GM12875 (cell line): Measurements from ENCODE around the gene QRICH1.

Experiments used
- H3K4me3 ChIP-seq: one replicate; pipeline ENCODE4 v1.5.1; 2011; ENCODE audit warnings: low read depth, low read length, control low read depth
- TF ChIP-seq, protein P1 (sequence below): IDR thresholded peaks from 2 replicates; pipeline ENCODE4 v1.5.1; 2011; ENCODE audit warnings: low read depth, mild to moderate bottlenecking, control low read depth, inconsistent platforms, low read length, moderate library complexity, borderline replicate concordance; ENCODE audit not compliant: insufficient read depth

Gene QRICH1

DNA sequence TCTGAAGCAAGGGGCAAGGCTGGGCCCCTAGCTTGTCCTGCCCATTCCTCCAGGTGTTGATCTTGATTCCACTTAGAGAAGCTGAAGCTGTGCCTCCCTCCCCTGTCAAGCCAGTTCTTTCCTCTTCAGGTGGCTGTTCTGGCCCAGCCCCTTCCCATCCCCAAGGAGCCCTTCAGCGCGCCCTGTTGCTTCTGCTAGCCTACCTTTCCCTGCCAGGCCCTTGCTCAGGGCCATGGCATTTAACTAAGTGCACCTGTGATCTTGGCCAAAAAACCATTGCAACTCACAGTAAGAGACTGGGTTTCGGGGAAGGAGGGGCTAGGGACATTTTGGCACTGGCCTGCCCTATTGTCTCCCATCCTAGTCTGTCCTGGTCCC, 88.6 kb downstream of the QRICH1 start:
- TF ChIP-seq, protein P1, sequence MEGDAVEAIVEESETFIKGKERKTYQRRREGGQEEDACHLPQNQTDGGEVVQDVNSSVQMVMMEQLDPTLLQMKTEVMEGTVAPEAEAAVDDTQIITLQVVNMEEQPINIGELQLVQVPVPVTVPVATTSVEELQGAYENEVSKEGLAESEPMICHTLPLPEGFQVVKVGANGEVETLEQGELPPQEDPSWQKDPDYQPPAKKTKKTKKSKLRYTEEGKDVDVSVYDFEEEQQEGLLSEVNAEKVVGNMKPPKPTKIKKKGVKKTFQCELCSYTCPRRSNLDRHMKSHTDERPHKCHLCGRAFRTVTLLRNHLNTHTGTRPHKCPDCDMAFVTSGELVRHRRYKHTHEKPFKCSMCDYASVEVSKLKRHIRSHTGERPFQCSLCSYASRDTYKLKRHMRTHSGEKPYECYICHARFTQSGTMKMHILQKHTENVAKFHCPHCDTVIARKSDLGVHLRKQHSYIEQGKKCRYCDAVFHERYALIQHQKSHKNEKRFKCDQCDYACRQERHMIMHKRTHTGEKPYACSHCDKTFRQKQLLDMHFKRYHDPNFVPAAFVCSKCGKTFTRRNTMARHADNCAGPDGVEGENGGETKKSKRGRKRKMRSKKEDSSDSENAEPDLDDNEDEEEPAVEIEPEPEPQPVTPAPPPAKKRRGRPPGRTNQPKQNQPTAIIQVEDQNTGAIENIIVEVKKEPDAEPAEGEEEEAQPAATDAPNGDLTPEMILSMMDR: no peak
- no peak overlapping the region for H3K4me3 ChIP-seq

DNA sequence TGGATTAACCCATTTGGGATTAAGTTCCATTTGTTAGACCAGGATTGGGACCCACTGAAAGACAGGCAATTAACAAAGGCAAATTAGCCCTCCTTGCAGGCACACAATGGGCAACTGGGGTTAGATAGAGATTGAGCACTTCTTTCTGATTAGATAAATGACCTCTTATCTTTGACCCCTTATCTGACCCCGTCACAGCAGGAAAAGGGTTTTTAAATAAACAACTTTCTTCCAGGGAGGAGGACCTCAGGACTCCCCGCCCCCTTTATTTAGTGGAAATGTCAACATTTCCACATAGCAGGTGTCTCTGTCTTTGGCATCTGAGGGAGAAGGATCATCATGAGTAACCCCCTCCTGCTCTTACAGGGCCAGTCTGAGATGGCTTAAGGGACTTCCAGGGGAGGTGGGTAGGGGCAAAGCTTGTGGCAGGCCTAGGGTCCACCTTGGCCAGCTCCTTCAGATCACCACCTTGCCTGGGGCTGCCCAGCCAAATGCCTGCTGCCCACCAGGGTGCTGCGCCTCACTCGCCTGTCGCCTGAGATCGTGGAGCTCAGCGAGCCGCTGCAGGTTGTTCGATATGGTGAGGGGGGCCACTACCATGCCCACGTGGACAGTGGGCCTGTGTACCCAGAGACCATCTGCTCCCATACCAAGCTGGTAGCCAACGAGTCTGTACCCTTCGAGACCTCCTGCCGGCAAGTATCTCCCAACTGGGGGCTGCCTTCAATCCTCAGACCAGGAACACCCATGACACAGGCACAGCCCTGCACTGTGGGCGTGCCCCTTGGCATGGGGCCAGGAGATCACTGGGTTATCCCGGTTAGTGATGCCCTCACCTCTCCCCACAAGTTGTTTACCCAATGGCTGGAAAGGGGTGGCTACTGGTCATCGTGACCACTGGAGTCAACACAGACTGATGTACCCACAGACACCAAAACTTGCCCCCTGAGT, 89.2 kb downstream of the QRICH1 start:
- TF ChIP-seq, protein P1: no peak
- no peak overlapping the region for H3K4me3 ChIP-seq

DNA sequence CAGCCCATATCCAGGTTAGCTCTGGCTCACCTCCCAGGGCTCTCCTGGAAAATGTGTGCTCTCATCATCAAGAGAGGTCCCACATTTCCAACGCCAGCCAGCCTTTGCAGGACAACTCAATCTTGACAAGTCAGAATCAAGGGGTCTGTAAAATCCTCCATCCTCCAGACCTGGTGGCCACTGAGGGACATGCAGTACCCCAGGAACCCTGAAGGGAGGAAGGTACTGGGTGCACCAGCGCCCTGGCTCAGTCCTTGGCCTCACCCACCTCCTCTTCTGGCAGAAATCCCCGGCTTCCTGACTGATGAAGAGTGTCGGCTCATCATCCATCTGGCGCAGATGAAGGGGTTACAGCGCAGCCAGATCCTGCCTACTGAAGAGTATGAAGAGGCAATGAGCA, 92.7 kb downstream of the QRICH1 start:
- TF ChIP-seq, protein P1: no peak
- no peak overlapping the region for H3K4me3 ChIP-seq

DNA sequence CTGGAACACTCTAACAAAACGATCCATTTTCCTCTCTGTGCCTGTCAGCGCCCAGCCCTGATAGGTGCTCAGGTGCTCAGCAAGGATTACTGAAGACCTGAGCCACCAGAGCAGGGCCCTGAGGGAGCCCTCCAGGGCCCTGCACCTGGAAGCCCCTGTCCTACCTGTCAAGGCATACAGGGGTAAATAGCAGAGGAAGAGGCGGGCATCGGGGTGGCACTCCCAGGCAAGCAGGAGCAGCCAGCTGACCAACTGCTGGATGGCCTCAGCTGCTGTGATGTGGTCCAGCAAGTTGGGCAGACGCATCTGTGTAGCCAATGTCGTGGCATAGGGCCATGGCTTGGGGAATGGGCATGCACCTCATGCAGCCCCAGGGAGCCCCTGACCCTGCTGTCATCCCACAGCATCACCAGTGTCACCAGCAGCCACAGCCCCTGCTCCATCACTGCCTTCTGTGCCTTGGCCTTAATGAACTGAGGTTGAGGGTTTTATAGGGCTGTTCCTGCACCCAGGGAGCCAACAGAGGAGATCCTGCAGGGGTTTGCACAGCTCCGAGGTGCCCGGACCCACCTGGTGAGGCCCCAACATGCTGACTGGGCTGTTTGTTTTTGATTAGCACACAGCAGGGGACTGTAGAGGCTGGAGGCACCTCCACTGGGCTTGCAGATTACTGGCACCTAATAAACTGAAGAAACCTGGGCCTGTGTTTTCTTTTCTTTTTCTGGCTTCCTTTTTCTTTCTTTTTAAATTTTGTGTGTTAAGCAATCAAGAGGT, 94.6 kb downstream of the QRICH1 start:
- no peak overlapping the region for H3K4me3 ChIP-seq
- TF ChIP-seq, protein P1: no peak

DNA sequence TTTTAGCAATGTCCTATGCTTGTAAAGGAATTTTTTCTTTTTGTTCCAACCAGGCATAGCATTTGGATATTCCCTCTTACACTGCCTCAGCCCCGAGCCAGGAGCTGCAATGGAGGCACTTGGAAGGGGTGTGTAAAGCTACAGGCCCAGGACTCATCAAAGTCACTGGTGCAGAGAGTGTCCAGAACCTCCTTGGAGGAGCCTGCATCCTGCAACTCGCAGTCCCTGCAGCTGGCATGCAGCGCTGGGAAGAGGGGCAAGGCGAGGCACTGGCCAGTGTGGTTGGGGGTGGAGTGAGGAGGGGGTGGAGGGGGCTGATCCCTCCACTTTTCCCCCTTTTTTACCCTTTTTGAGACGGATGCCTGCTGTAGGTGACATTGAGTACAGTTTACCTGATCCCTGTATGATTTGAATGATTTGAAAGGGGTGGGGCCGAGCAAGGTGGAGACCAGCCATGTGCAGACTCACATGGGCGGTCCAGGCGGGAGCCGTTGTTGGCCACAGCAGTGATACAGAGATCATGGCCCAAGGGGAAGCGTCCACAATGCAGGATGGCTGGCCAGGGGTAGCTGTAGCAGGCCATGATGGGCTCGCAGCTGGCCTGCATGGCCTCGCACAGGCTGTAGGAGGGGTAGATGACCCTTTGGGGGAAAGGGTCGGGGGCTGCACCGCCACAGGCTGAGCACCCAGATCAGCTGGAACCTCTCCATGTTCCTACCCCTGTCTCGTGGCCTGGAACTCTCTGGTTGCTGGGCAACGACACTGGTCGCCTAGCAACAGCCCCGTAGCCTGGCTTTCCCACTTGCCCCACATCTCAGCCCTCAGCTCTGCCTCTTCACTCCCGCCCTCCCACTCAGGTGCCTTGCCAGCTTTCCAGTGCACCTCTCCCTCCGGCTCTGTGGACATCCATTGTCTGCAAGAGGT, 95.9 kb downstream of the QRICH1 start:
- no peak overlapping the region for H3K4me3 ChIP-seq
- TF ChIP-seq, protein P1: no peak

DNA sequence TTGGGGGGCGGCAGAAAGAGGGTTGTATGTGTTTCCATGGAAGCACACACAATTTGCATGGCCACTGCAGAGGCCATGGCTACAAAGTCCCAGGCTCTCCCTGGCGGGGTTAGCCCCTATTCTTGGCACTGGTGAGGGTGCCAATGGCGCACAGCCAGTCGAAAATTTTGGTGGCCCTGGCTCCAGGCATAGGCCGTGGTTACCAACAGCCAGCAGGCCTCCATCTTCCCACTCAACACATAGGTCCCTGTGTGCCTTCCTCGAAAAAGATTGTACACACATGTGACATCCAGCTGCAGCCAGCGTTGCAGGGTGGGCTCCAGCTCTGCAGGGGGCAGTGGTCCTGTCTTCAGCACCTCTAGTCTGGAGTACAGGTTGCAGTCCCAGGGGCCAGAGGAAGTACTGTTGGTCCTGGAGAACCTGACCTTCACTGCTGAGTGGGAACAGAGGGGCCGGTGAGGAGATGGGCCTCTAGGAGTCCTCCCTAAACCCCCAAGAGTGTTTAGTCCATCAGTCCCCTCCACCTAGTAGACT, 96.7 kb downstream of the QRICH1 start:
- TF ChIP-seq, protein P1: no peak
- no peak overlapping the region for H3K4me3 ChIP-seq
